GM19452 (cell line): ENCODE results near the gene PPIG.
"Not testable (repeated sequence)": the region's sequence is repeated elsewhere in the genome, so short reads cannot be mapped to it uniquely, and the experiment has no call there.

Source experiments
- ATAC-seq: cut with Tn5 transposase; IDR thresholded peaks from one replicate; pipeline ENCODE4 v1.9.1; 2021; ENCODE audit not compliant: unreplicated experiment

PPIG gene

DNA sequence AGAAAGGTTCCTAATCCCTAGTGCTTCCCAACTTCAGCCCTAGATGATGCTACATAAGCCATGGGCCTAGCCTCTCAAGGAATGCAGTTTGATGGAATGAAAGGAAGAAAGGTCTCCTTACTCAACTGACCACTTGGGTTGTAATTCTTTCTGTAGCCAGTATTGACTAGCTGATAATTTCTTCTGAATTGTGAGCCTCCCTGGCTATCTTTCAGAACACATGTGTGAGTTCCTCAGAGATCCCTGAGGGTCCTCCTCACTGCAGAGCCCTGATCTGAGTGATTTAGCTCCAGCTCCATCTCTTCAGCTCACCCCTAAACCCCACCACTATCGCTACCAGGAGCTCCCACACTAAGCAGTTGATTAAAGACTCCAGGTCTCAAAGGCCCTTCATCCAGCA, 78.6 kb downstream of the PPIG start:
- no peak for ATAC-seq

DNA sequence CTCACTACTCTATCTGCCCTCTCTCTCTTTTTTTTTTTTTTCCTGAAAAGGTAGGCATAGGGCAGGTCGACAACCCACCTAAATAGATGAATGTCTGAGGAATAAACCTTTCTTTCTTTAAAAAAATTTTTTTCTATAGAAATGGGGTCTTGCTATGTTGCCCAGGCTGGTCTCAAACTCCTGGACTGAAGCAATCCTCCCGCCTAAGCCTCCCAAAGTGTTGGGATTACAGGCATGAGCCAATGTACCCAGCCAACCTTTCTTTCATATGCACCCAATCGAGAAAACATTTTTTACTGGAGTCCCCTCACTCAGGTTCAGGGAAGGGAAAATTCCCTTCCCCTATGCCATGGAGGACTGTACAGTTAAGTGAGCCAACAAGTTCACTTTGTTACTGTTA, 79.1 kb downstream of the PPIG start:
- ATAC-seq: no peak

DNA sequence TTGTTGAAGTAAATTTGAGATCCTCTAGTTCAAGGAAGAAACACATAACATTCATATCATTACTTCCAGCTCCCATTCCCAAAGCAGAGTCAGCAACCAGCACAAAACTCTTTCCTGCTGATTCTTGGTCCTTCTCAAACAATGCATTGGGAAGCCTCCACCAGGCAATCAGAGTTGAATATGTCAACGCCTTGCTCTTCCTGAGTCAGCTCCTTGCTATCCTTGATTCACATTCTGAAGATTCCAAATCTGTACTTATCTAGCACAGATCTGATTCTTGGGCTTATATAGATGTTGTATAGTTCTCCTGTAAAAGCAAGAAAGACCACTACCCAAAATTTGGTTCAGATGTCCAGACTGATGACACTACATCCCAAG, 80.4 kb downstream of the PPIG start:
- no peak for ATAC-seq

DNA sequence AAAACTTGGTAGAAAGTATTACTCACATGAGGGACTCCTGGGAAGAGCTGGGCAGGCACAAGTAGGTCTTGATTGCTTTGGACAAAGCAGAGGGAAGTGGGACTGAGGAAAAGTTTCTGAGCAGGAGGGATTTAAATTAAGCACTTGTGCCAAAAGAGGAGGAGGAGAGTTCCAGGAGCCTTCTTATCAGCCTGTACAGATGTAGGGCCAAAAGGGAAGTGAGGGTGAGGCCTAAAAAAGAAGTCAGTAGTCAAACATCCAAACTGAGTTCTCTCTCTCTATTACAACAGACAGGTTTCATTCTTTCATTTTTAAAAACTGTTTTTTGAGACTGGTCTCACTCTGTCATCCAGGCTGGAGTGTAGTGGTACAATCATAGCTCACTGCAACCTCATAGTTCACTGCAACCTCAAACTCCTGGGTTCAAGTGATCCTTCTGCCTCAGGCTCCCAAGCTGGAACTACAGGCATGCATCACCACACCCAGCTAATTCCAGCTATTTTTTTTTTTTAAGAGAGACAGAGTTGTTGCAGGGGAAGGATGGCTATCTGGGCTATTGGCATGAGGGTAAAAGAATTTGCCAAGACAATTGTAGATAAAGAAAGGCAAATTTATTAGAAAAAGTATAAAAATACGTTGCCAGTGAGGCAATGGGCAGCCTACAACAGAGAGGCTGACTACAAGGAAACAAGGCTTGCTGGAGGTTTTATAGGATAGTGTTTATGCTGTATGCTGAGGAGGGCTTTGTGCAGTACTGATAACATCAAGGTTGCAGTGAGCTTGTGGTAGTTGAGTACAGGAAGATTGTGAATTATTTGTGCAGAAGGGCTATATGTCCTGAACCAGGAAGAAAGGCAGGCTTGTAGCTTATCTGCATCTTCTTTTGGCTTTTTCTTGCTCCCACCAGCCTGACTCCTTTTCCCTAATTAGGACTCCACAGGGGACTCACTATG, 81.1 kb downstream of the PPIG start:
- ATAC-seq: no peak

DNA sequence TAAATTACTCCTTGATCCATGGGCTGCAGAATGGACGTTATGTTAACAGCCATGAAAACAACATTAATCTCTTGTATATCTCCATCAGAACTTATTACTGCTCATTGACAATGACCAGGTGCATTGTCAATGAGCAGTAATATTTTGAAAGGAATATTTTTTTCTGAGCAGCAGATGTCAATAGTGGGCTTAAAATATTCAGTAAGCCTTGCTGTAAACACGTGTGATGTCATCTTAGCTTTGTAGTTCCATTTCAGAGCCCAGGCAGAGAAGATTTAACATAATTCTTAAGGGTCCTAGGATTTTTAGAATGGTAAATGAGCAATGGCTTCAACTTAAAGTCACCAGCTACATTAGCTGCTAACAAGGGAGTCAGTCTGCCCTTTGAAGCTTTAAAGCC, 83.4 kb downstream of the PPIG start:
- no peak for ATAC-seq

DNA sequence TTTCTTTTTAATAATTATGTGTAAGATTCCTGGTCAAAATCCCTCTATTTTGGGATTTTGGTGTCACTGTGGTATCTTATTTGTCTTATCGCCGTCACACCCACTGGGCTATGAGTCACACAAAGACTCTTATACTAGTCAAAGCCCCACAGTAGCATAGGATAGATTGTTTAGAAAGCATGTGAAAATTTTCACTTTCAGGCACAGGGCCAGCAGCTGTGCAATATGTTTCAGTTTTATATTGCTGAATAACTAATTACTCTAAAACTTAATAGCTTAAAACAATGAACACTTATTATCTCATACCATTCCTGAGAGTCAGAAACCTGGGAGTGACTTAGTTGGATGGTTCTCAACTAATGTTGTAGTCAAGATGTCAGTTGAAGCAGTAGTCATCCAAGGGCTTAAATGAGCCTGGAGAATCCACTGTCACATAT, 86.1 kb downstream of the PPIG start:
- no peak for ATAC-seq

DNA sequence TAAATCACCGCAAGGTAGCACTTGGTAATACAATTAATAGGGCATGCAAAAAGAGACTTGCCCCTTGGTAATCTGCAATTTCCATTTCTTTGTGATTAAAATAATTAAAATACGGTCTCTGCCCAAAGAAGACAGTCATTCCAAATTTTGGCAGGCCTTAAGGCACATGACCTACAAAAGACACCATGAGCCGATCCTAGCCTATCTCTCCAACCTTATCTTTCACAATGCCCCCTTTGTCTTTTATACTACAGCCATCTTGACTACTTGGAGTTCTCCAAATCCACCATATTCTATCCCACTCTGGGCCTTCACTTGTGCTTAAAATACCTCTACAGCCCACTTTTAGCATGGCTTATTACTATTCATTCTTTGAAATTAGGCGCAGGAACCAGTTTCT, 86.8 kb downstream of the PPIG start:
- ATAC-seq: no peak

DNA sequence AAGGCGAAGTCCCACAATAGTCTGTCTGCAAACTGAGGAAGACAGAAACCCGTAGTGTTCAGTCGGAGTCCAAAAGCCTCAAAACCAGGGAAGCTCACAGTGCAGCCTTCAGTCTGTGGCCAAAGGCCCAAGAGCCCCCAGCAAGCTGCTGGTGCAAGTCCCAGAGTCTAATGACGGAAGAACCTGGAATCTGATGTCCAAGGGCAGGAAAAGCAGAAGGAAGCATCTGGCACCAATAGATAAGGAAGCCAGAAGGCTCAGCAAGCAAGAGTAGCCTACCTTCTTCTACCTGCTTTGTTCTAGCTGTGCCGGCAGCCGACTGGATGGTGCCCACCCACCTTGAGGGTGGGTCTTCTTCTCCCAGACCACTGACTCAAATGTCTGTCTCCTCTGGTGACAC, 88.3 kb downstream of the PPIG start:
- no peak for ATAC-seq

DNA sequence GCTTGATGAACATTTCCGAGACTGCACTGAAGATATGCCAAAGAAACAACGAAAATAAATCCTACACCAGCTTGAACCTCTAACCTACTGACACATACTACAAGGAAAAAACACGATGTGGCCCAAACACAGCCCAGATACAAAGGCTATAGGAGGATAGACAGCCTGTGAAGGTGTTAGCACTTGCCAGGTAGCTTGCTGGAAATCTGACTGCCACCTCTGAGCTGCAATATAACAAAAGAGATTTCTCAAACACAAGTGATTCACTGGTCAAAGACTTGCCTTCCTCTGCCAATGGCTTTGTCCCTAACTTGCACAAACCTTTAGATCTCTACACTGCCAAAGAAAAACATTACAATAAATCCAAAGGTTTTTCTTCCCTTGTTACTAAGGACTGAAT, 89.0 kb downstream of the PPIG start:
- ATAC-seq: no peak

DNA sequence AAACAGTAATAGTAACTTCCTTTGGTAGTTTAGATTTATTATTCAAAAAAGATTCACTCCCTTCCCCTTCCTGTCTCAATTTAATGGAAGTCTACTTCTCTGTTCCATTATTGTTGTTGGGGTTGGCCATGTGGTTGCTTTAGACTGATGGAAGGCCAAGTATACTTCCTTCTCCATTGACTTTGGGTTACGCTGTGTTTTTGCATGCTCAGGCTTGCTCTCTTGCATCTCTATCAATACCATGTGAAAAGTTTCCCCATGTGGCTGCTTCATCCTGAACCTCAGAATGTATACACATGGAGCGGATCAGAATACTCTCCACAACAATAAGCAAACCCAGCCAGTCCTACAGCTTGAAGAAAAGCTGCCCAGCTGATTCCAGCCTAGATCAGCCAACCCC, 89.8 kb downstream of the PPIG start:
- ATAC-seq: no peak

DNA sequence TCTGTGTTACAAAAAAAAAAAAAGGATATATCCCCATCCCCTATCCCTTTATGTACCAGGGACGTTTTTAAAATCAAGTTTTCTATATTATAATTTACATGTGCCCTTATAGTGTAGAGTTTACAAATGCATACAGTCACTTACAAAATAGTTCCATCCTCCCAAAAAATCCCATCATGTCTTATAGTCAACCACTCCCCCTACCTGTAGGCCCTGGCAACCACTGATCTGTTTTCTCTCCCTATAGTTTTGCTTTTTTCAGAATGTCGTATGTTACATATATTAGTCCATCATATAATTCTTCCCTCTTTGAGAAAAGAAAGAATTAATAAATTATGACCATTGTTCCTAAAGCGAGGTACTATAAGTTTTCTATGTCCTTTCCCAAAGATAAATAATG, 92.2 kb downstream of the PPIG start:
- no peak for ATAC-seq

DNA sequence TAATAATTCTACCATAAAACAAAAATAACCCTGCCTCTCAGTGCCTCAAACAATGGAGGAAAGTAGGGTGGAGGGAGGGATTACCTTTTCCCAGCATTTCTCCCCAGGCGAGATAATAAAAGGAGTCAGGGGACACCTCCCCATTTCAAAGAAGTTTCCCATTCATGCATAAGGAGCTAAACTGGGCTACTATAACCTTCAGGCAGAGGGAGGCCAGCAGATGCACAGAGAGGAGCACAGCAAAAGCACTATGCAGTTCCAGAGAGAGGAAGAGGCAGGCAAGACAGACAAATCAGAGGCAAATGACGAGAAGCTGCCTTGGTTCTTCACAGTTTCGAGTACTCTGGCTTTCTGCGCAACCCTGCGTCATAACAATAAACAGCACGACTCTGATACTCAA, 92.7 kb downstream of the PPIG start:
- ATAC-seq: no peak

DNA sequence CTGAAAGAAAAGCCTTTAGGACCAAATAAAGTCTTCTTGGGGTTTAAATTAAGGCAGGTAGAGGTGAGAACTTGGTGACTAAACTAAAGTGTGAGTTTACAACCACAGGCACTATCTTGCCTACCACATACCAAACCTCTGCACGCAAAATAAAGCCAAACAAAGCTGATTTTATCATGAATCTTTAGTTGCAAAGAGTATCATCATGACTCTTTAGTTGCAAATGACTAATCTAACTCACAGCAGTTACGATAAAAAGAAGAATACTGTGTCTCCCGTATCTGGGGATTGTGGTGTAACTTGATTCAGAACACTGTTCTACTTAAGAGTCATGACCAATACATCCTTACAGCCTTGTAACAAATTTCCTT, 98.9 kb downstream of the PPIG start:
- no peak for ATAC-seq

DNA sequence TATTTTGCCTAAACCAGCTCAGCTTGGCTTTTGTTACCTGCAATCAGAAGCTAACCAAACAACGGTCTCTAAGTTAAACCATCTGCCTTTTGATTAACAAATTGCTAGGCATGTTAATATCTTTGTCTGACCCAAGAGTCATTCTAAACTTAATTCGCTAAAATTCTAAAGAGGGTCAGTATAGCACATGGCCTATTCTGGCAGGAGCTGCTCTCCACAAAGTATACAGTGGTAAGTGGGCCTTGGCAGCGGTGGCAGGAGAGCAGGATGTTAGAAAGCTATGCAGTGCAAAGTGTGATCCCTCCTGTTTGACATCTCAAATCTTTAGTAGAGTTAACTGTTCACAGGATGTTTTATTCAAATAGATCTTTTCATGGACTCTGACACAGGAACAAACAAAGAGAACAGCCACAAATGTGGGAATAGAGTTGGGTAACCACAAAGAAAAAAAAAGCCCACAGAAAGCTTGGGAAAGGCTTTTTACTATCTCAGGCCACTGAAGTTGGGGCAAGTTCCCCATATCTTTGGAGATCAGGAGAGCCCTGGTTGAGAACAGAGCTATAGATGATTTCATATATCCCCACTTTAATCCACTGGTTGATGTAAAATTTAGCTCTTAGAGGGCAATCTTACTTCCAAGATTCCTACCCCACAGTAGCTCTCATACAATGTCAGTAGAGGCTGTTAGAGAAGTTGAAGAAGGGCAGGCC, 99.4 kb downstream of the PPIG start:
- no peak for ATAC-seq

DNA sequence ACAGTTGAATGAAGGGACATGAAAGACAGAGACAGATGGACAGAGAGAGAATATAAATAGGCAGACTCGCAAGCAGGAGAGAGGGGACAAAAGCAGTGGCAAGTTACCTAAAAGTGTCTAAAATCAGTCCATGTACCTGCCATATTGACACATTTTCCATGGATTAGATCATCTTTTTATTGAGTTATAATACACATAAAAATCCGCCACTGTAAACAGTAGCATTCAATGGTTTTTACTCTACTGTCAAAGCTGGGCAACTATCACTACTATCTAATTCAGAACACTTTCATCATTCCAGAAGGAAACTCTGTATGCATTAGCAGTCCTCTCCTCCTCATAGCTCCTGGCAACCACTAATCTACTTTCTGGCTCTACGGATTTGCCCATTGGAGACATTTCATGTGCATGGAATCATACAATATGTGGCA, 100.0 kb downstream of the PPIG start:
- ATAC-seq: no peak

DNA sequence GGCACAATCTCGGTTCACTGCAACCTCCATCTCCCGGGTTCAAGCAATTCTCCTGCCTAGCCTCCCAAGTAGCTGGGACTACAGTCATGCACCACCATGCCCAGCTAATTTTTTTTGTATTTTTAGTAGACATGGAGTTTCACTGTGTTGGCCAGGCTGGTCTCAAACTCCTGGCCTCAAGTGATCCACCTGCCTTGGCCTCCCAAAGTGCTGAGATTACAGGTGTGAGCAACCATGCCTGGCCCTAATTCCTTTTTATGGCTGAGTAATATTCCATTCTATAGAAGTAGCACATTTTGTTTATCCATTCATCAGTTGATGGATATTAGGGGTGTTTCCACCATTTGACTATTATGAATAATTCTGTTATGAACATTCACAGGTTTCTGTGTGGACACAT, 100.6 kb downstream of the PPIG start:
- not testable (repeated sequence) for ATAC-seq

DNA sequence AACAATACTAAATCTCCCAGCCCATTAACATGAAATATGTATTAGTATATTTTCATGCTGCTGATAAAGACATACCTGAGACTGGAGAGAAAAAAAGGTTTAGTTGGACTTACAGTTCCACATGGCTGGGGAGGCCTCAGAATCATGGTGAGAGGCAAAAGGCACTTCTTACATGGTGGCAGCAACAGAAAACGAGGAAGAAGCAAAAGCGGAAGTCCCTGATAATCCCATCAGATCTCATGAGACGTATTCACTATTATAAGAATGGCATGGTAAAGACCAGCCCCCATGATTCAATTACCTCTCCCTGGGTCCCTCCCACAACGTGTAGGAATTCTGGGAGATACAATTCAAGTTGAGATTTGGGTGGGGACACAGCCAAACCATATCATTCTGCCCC, 102.7 kb downstream of the PPIG start:
- not testable (repeated sequence) for ATAC-seq

DNA sequence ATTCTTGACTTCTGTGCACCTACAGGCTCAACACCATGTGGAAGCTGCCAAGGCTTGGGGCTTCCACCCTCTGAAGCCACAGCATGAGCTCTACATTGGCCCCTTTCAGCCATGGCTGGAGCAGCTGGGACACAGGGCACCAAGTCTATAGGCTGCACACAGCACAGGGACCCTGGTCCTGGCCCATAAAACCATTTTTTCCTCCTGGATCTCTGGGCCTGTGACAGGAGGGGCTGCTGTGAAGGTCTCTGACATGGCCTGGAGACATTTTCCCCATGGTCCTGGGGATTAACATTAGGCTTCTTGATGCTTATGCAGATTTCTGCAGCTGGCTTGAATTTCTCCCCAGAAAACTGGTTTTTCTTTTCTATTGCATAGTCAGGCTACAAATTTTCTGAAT, 103.8 kb downstream of the PPIG start:
- ATAC-seq: not testable (repeated sequence)

DNA sequence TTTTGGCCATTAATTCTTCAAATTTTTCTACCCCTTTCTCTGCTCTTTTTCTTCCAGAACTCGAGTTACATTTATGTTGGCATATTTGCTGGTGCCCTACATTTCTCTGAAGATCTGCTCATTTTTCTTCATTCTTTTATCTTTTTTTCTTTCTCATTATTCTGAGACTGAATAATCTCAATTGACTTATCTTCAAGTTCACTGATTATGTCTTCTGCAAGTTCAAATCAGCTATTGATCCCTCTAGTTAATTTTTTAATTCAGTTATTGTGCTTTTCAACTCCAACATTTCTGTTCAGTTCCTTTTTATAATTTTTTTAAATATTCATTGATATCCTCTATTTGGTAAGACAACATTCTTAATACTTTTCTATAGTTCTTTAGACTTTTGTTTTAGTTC, 106.8 kb downstream of the PPIG start:
- no peak for ATAC-seq
